H1 (cell line): ENCODE measurements around the gene GRM5. TPM values are rescaled to one million over a fixed set of nuclear protein-coding genes. Genes with fewer than 3 reads are reported as not detected.

Experiments
- CTCF ChIA-PET: fragments of 300-600 bp; sonication (Branson Sonifier 250); formaldehyde crosslinking; loops from one replicate; lab custom pipeline; 2021; ENCODE audit not compliant: partially characterized antibody; lab: Charles Lee
- POLR2A ChIA-PET: fragments of 300-600 bp; sonication (Branson Sonifier 250); formaldehyde crosslinking; loops from one replicate; lab custom pipeline; 2021; ENCODE audit warnings: inconsistent platforms; ENCODE audit not compliant: partially characterized antibody; lab: Charles Lee
- DNase-seq, 2 experiments: peaks; one replicate each; pipeline versions ENCODE4 v3.0.0 to v3.0.0-alpha.2; 2010 to 2022; ENCODE audit warnings: low spot score in 2 of 2, low read depth in 1 of 2, mixed read lengths in 1 of 2
- FAIRE-seq: peaks from 2 replicates; lab custom pipeline; 2011; peaks lifted over from hg19 to GRCh38; lab: Jason Lieb, UNC
- H2AFZ ChIP-seq: 2 replicates; pipeline ENCODE4 v1.8.1; 2012; ENCODE audit warnings: low read length, inconsistent platforms
- H2AK5ac ChIP-seq: 2 replicates; pipeline ENCODE4 v1.6.1; 2013; ENCODE audit warnings: low read depth, low read length
- H2BK120ac ChIP-seq: replicated peaks from 2 replicates; pipeline ENCODE3; 2013; ENCODE audit warnings: low read depth, low read length, inconsistent platforms
- H2BK12ac ChIP-seq: 2 replicates; pipeline ENCODE4 v1.6.1; 2013; ENCODE audit warnings: low read depth, low read length
- H2BK15ac ChIP-seq: 2 replicates; pipeline ENCODE4 v1.6.1; 2013; ENCODE audit warnings: low read length
- H2BK20ac ChIP-seq: 2 replicates; pipeline ENCODE4 v1.6.1; 2013; ENCODE audit warnings: low read length
- H2BK5ac ChIP-seq: 2 replicates; pipeline ENCODE4 v1.6.1; 2013; ENCODE audit warnings: low read depth, low read length
- H3K14ac ChIP-seq: 2 replicates; pipeline ENCODE4 v1.6.1; 2013; ENCODE audit warnings: inconsistent platforms; ENCODE audit not compliant: insufficient read length
- H3K18ac ChIP-seq: 2 replicates; pipeline ENCODE4 v1.6.1; 2013; ENCODE audit warnings: low read length; ENCODE audit errors: extremely low read depth
- H3K23ac ChIP-seq: 2 replicates; pipeline ENCODE4 v1.6.1; 2013; ENCODE audit warnings: inconsistent platforms; ENCODE audit not compliant: insufficient read length
- H3K23me2 ChIP-seq: 2 replicates; pipeline ENCODE4 v1.6.1; 2013; ENCODE audit warnings: low read depth, low read length
- H3K27ac ChIP-seq: 2 replicates; pipeline ENCODE4 v1.6.1; 2011; ENCODE audit warnings: low read depth, low read length, inconsistent platforms
- H3K27me3 ChIP-seq, 4 experiments: replicated peaks in 1 of 4; 1 replicate in 1 of 4; 2 replicates in 3 of 4; pipeline versions ENCODE4 v1.6.1 to v1.8.1; 2011 to 2013; ENCODE audit warnings: low read length in 3 of 4, mild to moderate bottlenecking in 3 of 4, inconsistent platforms in 2 of 4, mixed read lengths in 2 of 4, moderate library complexity in 1 of 4; ENCODE audit not compliant: control insufficient read depth in 3 of 4, insufficient read depth in 3 of 4; ENCODE audit errors: extremely low read depth in 1 of 4
- H3K36me3 ChIP-seq, 4 experiments: 2 replicates each; pipeline versions ENCODE4 v1.6.1 to v1.8.1; 2011 to 2013; ENCODE audit warnings: mild to moderate bottlenecking in 4 of 4, low read length in 3 of 4, moderate library complexity in 2 of 4, control low read depth in 1 of 4, inconsistent platforms in 1 of 4; ENCODE audit not compliant: insufficient read depth in 4 of 4, control insufficient read depth in 2 of 4
- H3K4ac ChIP-seq: replicated peaks from 2 replicates; pipeline ENCODE3; 2013; ENCODE audit warnings: low read length, low read depth, mixed read lengths, inconsistent platforms; ENCODE audit not compliant: insufficient read length
- H3K4me1 ChIP-seq, 4 experiments: replicated peaks in 1 of 4; 1 replicate in 1 of 4; 2 replicates in 3 of 4; pipeline versions ENCODE4 v1.6.1 to v1.8.1; 2011 to 2013; ENCODE audit warnings: low read length in 3 of 4, inconsistent platforms in 2 of 4, mixed read lengths in 1 of 4; ENCODE audit not compliant: insufficient read depth in 4 of 4, control insufficient read depth in 3 of 4
- H3K4me2 ChIP-seq, 2 experiments: 2 replicates each; pipeline versions ENCODE4 v1.6.1 to v1.8.1; 2011 to 2013; ENCODE audit warnings: low read depth in 2 of 2, low read length in 2 of 2, control low read depth in 1 of 2, inconsistent platforms in 1 of 2, mild to moderate bottlenecking in 1 of 2; ENCODE audit not compliant: insufficient read depth in 1 of 2
- H3K4me3 ChIP-seq, 4 experiments: fragments of 200-600, 300-600 bp in 1 of 4; sonication (generic), shearing (Covaris generic), sonication (Bioruptor Twin) in 1 of 4; 2 replicates each; pipeline versions ENCODE4 v1.5.1 to v1.8.1; 2011 to 2016; ENCODE audit warnings: low read length in 4 of 4, low read depth in 3 of 4, control low read depth in 2 of 4, inconsistent platforms in 2 of 4, mild to moderate bottlenecking in 2 of 4, mixed read lengths in 1 of 4, moderate library complexity in 1 of 4; ENCODE audit not compliant: insufficient read depth in 2 of 4; ENCODE audit errors: extremely low read depth in 1 of 4
- H3K56ac ChIP-seq: replicated peaks from 2 replicates; pipeline ENCODE3; 2013; ENCODE audit warnings: low read depth, mild to moderate bottlenecking, mixed read lengths, low read length, inconsistent platforms; ENCODE audit not compliant: insufficient read length
- H3K79me1 ChIP-seq: 2 replicates; pipeline ENCODE4 v1.6.1; 2013; ENCODE audit warnings: low read depth, low read length, control low read depth
- H3K79me2 ChIP-seq, 2 experiments: 2 replicates each; pipeline versions ENCODE4 v1.6.1 to v1.8.1; 2012 to 2013; ENCODE audit warnings: low read length in 2 of 2, mild to moderate bottlenecking in 2 of 2, inconsistent platforms in 1 of 2; ENCODE audit not compliant: insufficient read depth in 2 of 2, control insufficient read depth in 1 of 2
- H3K9ac ChIP-seq, 4 experiments: replicated peaks in 1 of 4; 1 replicate in 1 of 4; 2 replicates in 3 of 4; pipeline versions ENCODE4 v1.6.1 to v1.8.1; 2011 to 2013; ENCODE audit warnings: low read depth in 3 of 4, low read length in 3 of 4, control low read depth in 2 of 4, mild to moderate bottlenecking in 2 of 4, moderate library complexity in 2 of 4, inconsistent platforms in 1 of 4; ENCODE audit errors: extremely low read depth in 1 of 4
- H3K9me3 ChIP-seq, 2 experiments: 2 replicates each; pipeline versions ENCODE4 v1.6.1 to v1.8.1; 2012 to 2013; ENCODE audit warnings: mild to moderate bottlenecking in 2 of 2, moderate library complexity in 2 of 2, control low read depth in 1 of 2, inconsistent platforms in 1 of 2, low read depth in 1 of 2, low read length in 1 of 2, mixed read lengths in 1 of 2; ENCODE audit not compliant: insufficient read depth in 2 of 2
- H4K20me1 ChIP-seq, 2 experiments: replicated peaks in 1 of 2; 2 replicates each; pipeline versions ENCODE3 to v1.8.1; 2011 to 2013; ENCODE audit warnings: inconsistent platforms in 2 of 2, low read length in 2 of 2, mild to moderate bottlenecking in 1 of 2; ENCODE audit not compliant: insufficient read depth in 2 of 2, control insufficient read depth in 1 of 2
- H4K5ac ChIP-seq: 2 replicates; pipeline ENCODE4 v1.6.1; 2013; ENCODE audit warnings: low read length, low read depth, mixed read lengths, inconsistent platforms; ENCODE audit not compliant: insufficient read length
- H4K8ac ChIP-seq: 2 replicates; pipeline ENCODE4 v1.8.0; 2013; ENCODE audit warnings: mild to moderate bottlenecking, moderate library complexity, low read length, inconsistent platforms; ENCODE audit not compliant: insufficient read depth; ENCODE audit errors: extremely low read depth
- H4K91ac ChIP-seq: replicated peaks from 2 replicates; pipeline ENCODE3; 2013; ENCODE audit warnings: low read length, mixed read lengths, inconsistent platforms; ENCODE audit not compliant: insufficient read length
- ASH2L ChIP-seq: fragments of 200-600, 300-600 bp; sonication (generic); IDR thresholded peaks from one replicate; pipeline ENCODE4 v1.7.1; 2017; ENCODE audit warnings: low read length
- CBX5 ChIP-seq: fragments of 300-800, 300-1000 bp; sonication (generic); IDR thresholded peaks from 2 replicates; pipeline ENCODE4 v1.7.1; 2016; ENCODE audit warnings: antibody characterized with exemption, low read length, low read depth
- GABPA ChIP-seq: IDR thresholded peaks from 2 replicates; pipeline ENCODE4 v1.6.1; 2011; ENCODE audit warnings: mild to moderate bottlenecking, low read length, moderate library complexity, borderline replicate concordance; ENCODE audit not compliant: insufficient read depth
- GTF2F1 ChIP-seq: IDR thresholded peaks from 2 replicates; pipeline ENCODE4 v1.6.1; 2012; ENCODE audit warnings: low read depth, low read length, improper control_type of control experiment, borderline replicate concordance
- KDM4A ChIP-seq: IDR thresholded peaks from one replicate; pipeline ENCODE4 v1.7.1; 2012; ENCODE audit warnings: low read depth, mild to moderate bottlenecking, moderate library complexity, low read length, inconsistent platforms; ENCODE audit not compliant: severe bottlenecking
- NRF1 ChIP-seq: IDR thresholded peaks from 2 replicates; pipeline ENCODE4 v1.6.1; 2011; ENCODE audit warnings: mild to moderate bottlenecking, low read depth, low read length, improper control_type of control experiment
- PHF8 ChIP-seq: fragments of 200-600 bp; sonication (generic); conservative IDR thresholded peaks from 2 replicates; pipeline ENCODE4 v1.7.1; 2012; ENCODE audit warnings: low read depth, mild to moderate bottlenecking, inconsistent platforms, low read length, moderate library complexity
- POLR2A ChIP-seq, 2 experiments: IDR thresholded peaks; 1 replicate in 1 of 2; 2 replicates in 1 of 2; pipeline ENCODE4 v1.6.1; 2011; ENCODE audit warnings: low read depth in 2 of 2, low read length in 2 of 2, mild to moderate bottlenecking in 2 of 2; ENCODE audit errors: control extremely low read depth in 1 of 2
- POU5F1 ChIP-seq: IDR thresholded peaks from 2 replicates; pipeline ENCODE4 v1.6.1; 2011; ENCODE audit warnings: low read depth, mild to moderate bottlenecking, low read length, moderate library complexity
- RXRA ChIP-seq: IDR thresholded peaks from 2 replicates; pipeline ENCODE4 v1.6.1; 2011; ENCODE audit warnings: low read depth, mild to moderate bottlenecking, low read length, moderate library complexity; ENCODE audit not compliant: insufficient read depth
- SIX5 ChIP-seq: IDR thresholded peaks from 2 replicates; pipeline ENCODE4 v1.6.1; 2011; ENCODE audit warnings: mild to moderate bottlenecking, low read depth, low read length
- SP1 ChIP-seq: IDR thresholded peaks from 2 replicates; pipeline ENCODE4 v1.6.1; 2011; ENCODE audit warnings: low read depth, low read length
- WGBS, 2 experiments: shearing (Covaris generic) in 1 of 2; methylation state at CpG; one replicate each; pipeline versions ENCODE4 v1.1.6 to v1.1.7; 2013 to 2015; ENCODE audit warnings: low lambda C conversion rate in 2 of 2, mixed read lengths in 2 of 2, inconsistent platforms in 1 of 2, low coverage in 1 of 2, missing lambda C conversion rate in 1 of 2; ENCODE audit not compliant: insufficient replicate concordance in 2 of 2, insufficient coverage in 1 of 2, insufficient read length in 1 of 2; ENCODE audit errors: extremely low coverage in 1 of 2, missing lambda C conversion rate in 1 of 2; 5-methylcytosine and 5-hydroxymethylcytosine counted together
- polyA plus RNA-seq, 7 experiments: library from polyadenylated mRNA; depleted of rRNA in 3 of 7; stranded (reverse) in 5 of 7; unstranded in 2 of 7; fragments of >200 nt in 5 of 7; fragments of 200-250 nt in 2 of 7; gene quantifications; 1 replicate in 5 of 7; 2 replicates in 1 of 7; 4 replicates in 1 of 7; pipeline versions ENCODE4 v1.2.1 to v1.2.3, GENCODE V29; 2011 to 2013; ENCODE audit warnings: missing spikeins in 2 of 7, mixed read lengths in 2 of 7
- total RNA-seq: library from RNA; stranded (reverse); fragmentation: NEBNext Ultra II Directional; extraction: Animal tissue kit (Norgen Biotek cat#: 25700); gene quantifications from 2 replicates; pipeline ENCODE4 v1.2.1, GENCODE V29; 2021
- TF ChIP-seq, protein P1 (sequence below): IDR thresholded peaks from 2 replicates; pipeline ENCODE4 v1.6.1; 2012; ENCODE audit warnings: low read length, inconsistent platforms

The GRM5 gene
- total and polyA plus RNA-seq, 2 of the 8 experiments (the other 6 are each of a cell fraction or from before 2014, with no cell fraction given): 0.15 to 0.43 TPM

- Histone ChIP-seq H3K18ac (no peak overlapping the region), H3K23ac (no peak overlapping the region), H4K91ac (no peak overlapping the region), H3K27ac (no peak overlapping the region), H3K4me3 (no peak overlapping the region), H2BK12ac (no peak overlapping the region), H2AK5ac (no peak overlapping the region), H3K23me2 (no peaks in the 10 kb centered on the region), H2BK20ac (no peak overlapping the region), H2BK120ac (no peak overlapping the region), H3K14ac (no peak overlapping the region), H2BK5ac (no peak overlapping the region), H3K4ac (no peak overlapping the region), H3K36me3 (no peaks in the 10 kb centered on the region), H3K27me3 (no peaks in the 10 kb centered on the region), H3K9ac (no peak overlapping the region), H4K20me1 (no peaks in the 10 kb centered on the region), H4K5ac (no peak overlapping the region), H3K56ac (no peak overlapping the region), H3K4me1 (peaks cover 0 to 5% (median under 1%) of the 10 kb centered on the region in 4 experiments; a peak in 1 of 7 replicates), H3K9me3 (no peaks in the 10 kb centered on the region), H2BK15ac (no peak overlapping the region), H3K4me2 (peak overlapping the region in 1 of 2 experiments; percentile 16; a peak in 1 of 4 replicates), H3K79me1 (no peaks in the 10 kb centered on the region), H4K8ac (no peak overlapping the region), H3K79me2 (no peaks in the 10 kb centered on the region), H2AFZ (no peak overlapping the region)
- peak in 1 of 2 experiments; percentile 23 for DNase-seq
- POLR2A ChIA-PET: no interaction called here
- 65% methylated on average over 1 of the region's 1 CpG; no CpG with 5 or more reads in 1 of the 2 experiments for WGBS, 2 experiments
- CTCF ChIA-PET: interaction anchor here (0.7 kb wide), 1 partner anchor 27 kb away, joined by 3 read pairs; no protein-coding TSS in a partner anchor
- peak; percentile 74 for FAIRE-seq
- TF ChIP-seq CBX5 (no peak), POLR2A (IDR thresholded peaks at IDR 0.05; ENCODE audit: control extremely low read depth in 1 of 2, low read depth in 2 of 2, low read length in 2 of 2) (no peak), NRF1 (no peak), GTF2F1 (no peak), ASH2L (peak; percentile 47), RXRA (no peak), SIX5 (no peak), SP1 (no peak), POU5F1 (0 out of 2 replicates have a peak, but pooled peaks have one; percentile 16), GABPA (no peak), KDM4A (no peak), PHF8 (no peak)
- TF ChIP-seq, protein P1, sequence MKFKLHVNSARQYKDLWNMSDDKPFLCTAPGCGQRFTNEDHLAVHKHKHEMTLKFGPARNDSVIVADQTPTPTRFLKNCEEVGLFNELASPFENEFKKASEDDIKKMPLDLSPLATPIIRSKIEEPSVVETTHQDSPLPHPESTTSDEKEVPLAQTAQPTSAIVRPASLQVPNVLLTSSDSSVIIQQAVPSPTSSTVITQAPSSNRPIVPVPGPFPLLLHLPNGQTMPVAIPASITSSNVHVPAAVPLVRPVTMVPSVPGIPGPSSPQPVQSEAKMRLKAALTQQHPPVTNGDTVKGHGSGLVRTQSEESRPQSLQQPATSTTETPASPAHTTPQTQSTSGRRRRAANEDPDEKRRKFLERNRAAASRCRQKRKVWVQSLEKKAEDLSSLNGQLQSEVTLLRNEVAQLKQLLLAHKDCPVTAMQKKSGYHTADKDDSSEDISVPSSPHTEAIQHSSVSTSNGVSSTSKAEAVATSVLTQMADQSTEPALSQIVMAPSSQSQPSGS: no peak
Observed at GRCh38 chr11:88631497-88631896, 434.3 kb downstream of the GRM5 start.
